SW 1271 (cell line): ENCODE data around the gene CCDC85A.

Experiments used
- DNase-seq, 2 experiments: peaks; one replicate each; lab custom pipeline; 2025; lab: John Stamatoyannopoulos, UW

Gene CCDC85A

DNA sequence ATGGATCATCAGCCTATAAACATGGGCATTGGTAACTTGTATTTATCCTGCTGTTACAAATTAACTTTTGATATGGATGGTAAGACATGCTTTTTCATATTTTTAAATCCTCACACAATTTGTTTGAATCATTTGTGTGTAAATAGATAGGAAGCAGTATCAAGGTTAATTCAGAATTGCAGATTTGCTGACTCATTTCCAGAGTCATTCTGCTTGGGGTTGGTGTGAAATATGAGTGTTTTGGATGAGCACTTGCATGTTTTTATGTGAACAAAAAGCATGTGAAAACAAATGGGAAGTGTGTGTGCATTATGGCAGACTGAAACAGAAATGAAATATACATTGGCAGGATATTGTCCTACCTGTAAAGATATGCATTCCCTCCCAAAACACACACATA is 11.8 kb downstream of the CCDC85A start:
- no peak for DNase-seq

DNA sequence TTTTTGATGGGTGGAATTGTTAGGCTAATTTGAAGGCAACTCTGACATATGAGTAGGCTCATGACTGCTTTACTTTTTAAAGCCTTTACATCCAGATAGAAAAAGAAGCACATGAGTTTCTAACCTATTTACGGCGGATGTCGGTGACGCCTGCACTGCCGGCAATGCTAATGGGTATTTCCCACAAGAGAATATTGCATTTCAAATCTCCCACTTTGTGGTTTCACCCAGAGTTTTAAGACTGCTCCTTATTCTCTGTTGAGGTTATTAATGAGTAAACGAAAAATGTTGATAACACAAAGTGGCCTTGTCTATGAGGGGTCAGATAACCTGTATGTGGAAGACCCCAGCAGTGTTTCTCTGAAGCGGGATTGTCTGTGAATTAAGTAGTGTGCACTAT is 14.0 kb downstream of the CCDC85A start:
- no peak for DNase-seq

DNA sequence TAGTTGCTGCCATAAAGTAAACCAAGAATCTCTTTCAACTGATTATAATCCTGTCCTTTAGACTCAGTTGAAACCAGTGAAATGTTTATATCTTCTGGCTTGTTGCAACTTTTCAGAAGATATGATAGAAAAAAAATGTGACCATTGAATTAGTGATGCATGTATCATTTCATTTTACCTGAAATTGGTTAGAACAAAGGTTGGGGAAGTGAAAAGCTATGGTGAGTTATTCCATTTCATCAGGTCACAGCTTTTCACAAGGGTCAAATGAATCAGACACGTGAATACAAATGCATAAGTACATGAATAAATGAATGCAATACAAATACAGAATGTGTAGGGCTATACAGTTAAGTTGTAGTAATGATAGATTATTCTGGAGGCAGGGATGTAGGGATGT is 15.1 kb downstream of the CCDC85A start:
- DNase-seq, result no peak

DNA sequence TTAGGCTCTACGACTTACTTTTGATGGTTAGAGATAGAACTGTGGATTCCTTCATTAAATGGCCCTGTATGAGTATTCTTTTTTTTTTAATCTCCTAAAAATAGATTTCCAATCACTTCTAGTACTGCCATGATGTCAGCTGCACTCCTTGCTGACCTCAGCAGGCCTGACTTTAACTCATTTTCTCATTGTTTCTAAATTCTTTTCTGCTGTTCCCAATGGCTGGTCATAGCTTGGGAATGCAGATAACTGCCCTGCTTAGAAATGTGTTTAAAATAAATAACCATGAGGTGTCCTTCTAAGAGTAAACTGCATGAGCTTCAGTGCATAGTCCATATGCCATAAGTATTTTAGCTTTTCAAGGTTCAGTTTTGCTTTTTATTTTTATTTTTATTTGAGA is 15.7 kb downstream of the CCDC85A start:
- no peak for DNase-seq

DNA sequence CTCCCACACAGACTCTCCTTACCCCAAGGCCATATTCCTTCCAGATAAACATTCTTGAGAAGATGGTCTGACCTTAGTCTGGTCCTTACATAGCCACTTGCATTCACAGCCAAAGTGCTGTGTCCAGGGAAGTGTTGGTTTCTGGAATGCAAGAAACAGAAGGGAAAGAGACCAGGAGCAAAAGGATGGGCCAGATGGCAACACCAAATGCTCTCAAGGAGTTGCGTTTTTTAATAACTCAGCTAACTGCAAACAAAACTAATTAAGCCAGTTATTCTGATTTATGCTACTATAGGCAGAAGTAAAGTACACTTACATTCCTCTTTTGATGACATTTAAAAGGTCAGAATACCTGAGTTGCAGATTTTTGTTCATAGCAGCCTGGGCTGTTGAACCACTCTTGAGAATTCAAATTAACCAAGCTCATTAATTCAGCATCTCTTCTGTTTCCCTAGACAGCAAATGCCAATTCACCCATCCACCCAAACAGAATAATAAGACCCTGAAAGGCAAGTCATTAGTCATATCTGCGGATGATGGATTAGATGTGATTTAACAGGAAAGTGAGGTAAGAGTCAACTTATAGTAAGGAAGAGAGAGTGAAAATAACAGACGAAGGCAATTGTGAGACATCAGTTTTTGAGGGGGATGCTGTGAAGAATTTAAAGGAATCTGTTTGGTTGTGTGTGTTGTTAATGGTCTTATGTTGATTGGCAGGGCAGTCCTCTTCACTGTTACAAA is 18.8 kb downstream of the CCDC85A start:
- no peak for DNase-seq

DNA sequence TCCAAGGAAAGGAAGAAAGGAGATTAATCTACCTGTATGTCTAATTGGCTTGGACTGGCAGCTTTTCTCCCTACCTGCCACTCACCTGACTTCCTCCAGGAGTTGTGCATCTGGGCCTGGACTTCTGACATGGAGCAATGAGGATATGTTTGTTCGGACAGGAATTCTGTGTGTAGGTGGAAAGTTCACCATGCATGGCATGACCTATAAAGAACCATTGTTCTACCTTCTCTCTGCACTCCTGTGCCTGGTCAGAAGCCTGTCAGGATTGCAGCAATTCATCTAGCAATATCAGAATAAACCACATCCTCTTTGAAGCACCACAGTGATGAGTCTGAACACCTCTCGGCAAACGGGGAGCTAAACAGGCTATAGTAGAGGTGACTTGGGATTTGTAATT is 20.8 kb downstream of the CCDC85A start:
- no peak for DNase-seq

DNA sequence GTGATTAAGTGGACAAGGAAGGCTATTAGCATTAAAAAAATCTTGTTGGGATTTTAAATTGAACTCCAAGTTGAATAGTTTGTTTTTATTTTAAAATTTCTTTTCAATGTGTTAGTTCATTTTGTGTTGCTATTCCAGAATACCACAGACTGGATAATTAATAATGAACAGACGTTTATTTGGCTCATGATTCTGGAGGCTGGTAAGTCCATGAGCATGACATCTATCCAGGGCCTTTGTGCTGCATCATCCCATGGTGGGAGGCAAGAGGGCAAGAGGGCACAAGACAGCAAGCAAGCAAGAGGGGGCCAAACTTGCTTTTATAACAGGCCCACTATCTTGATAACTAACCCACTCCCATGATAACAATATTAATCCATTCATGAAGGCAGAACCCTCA is 22.5 kb downstream of the CCDC85A start:
- no peak for DNase-seq

DNA sequence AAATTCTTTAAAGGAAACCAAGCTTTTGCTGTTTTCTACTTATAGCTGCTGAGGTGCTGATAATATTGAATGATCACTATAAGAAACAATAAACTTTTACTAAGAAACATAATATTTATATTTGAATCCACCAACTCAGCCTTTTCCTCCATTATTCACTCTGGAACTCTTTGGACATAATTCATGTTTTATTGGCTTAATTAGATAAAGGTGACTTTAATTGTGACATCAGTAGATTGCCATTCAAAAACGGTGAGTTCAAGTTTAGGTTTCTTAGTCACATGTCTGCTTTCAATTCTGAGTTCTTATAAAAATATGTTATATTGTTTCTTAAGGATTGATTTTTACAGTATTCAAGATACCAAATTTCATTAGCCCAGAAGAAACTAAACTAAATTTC is 24.0 kb downstream of the CCDC85A start:
- DNase-seq, result no peak

DNA sequence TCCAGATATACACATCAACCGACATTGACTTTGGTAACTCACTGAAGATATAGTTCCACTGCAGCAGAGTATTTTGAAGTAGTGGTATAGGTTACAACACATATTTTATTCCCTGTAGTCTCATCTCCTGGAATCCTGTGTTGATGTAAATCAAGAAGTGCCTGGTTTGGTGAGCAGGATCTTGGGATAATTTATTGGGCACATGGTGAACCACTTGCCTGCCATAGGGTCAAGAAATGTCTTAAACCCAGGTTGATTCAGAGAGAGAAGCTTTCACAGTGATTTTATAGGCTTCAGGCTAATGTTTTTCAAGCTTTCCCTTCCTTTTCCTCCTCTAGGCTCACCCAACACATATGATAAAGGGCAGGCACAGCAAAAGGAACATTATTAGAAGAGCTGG is 24.6 kb downstream of the CCDC85A start:
- DNase-seq, result no peak

DNA sequence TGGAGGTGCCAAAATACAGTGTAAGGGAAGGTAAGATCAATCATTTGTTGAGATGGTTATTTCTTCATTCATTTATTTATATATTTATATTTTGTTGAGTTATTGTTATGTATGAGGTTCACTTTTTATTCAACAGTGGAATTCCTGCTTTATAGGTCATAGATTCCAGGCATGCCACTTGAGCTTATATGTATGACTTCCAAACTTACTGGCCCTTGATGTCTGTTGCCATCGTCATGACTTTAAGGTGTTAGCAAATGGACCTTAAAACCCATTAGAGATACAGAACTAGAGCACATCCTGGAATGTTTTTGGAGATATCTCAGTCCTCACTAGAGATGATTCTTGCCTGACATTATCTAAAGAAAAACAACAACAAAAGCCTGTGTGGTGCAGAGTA is 25.9 kb downstream of the CCDC85A start:
- DNase-seq, result no peak

DNA sequence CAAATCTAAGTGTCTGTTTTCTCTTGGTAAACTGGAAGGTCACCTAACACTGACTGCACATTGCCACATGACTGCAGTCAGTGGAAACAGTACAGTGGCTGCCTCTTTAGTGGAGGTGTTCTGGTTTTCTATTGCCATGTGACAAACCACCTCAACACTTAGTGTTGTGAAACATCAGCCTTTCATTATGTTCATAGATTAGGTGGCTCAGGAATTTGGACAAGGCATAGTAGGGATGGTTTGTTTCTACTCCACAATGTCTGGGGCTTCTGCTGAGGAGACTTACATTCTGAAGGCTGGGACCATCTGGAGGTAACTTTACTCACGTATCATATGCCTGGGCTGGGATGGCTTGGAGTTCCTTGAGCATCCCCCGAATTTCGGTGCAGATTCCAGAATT is 26.5 kb downstream of the CCDC85A start:
- no peak for DNase-seq

DNA sequence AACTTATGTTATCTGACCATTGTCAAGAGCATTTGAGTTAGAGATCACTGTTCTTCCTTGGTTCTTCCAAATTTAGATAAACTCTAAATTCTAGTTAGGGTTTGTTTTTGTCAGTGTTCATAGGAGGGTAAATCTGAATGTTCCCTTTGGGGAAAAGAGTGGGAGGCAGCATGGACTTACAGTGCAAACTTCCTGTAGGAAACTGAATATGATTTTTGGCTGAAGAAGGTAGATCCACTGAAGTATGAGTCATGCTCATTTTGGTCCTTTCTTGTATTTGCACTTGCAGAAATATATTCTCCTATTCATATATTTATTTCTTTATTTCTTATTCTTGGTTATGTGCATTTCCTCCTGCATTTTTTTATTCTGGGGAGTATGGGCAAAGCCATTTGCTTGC is 27.3 kb downstream of the CCDC85A start:
- no peak for DNase-seq

DNA sequence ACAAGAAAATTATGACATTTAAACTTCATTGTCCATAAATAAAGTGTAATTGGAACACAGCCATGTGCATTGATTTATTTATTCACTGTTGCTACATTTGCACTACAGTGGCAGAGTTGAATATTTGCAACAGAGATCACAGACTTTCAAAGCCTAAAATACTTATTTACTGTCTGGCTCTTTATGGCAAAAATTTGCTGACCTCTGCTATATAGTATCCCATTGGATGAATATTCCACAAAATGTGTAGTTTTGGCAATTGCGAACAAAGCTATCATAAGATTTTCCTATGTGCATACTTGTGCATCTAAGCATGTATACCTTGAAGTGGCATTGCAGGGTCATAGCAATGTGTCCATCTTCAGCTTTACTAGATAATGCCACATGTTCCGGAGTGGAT is 32.1 kb downstream of the CCDC85A start:
- DNase-seq, result no peak

DNA sequence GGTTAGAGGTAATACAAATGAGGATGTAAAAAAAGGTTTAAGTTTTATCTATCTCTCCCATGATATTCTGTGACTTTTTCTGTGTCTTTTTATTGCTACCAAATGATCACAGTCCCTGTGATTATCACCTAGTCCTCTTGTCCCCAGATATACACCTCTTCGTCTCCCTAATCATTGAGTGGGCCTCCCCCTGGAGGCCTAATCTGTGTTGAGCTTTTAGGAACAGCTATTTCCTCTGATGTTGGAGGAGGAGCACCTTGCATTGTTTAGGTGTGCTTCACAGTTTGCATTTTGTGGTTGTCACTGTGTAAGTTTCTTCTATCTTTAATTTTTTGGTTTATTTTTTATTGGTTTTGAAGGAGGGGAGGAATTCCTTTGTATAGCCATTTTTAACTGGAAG is 33.3 kb downstream of the CCDC85A start:
- DNase-seq, result no peak

DNA sequence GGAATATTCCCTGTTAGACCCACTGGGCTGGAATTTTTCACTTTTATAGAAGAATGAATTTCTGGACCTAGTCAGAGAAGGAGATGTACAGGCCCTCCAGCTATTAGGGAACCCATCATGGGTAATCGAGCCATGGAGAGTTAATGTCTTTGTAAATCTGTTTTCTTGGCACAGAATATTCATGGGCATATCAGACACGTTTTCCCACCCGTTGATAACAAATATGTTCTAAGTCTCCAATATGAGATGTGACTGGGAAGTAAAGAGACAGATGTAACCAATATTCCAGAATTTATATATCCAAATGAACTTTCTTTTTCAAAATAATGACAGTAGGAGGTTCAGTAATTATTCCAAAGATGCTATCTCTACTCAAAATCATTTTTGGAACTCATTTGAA is 38.7 kb downstream of the CCDC85A start:
- DNase-seq, result no peak

DNA sequence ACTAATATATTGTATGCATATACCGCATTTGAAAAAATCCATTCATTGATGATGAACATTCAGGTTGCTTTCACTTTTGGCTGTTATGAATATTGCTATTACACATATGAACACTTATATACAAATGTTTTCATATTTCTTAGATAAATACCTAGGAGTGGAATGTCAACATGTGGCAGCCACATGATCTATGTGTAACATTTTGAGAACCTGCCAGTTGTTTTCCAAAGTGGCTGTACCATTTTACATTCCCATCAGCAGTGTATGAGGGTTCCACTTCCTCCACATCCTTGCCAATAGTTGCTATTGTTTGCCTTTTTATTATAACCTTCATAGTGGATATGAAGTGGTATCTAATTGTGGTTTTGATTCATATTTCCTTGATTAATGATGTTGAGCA is 40.5 kb downstream of the CCDC85A start:
- DNase-seq, result no peak

DNA sequence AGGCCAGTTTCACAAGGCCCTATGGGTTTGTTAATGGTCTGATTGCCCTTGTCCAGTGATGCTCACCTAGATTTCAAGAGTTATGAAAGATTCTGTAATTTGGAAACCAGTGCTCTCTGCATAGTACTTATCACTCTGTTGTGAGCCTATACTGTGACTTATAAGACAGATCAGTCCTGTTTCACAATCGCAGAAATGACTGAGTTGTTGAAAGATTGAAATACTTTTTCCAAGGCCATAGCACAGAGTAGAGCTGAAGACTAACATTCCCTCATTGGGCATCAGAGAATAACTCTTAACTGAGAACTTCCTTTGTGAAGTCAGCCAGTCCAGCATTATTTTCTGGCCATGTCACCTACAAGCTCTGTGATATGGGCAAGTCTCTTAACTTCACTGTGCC is 44.0 kb downstream of the CCDC85A start:
- DNase-seq, result no peak

DNA sequence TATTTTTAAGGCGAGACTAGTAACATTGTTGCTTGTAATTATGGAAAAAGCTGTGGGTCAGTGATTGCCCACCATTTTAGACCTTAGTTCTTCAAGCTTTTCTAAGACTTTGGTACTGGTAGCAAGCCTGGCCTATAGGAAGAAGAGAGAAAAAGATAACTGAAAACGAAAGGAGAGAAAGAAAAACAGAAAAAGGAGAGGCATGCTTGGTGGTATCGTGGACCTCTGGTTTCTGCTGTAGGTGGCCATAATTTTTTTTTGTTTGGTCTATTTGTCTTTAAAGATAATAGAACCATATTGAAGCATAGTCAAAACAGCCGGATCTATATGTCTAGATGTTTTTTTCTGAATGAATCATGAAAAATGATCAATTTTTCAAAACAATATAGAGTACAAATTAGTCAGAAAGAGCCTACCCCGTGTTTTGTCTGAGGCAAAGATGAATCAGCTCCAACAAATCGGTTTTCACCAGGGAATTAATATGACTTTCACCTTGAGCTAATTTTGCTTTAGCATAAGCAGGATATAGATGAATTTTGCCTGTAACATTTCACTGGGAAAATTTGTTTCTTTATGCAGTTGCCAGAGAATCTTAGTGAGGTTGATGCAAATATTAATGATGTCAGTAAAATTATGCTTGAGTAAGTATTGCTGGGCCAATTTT is 45.7 kb downstream of the CCDC85A start:
- no peak for DNase-seq

DNA sequence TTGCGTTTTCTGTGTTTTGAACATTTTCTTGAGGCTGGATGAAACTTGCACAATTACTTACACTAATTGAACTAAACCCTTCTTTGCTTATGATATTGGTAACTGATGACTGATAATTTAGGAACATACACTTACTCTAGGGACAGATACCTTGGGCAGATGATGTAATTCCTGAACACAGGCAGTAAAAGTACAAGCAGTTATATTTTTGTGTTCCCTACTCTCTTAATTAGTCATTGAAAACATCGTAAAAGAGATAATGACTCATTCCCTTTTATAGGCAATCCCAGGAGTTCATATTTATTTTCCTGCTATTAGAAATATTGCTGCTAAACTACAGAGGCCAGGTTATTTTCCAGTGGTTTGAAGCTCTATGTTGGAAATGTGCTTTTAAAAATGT is 46.4 kb downstream of the CCDC85A start:
- no peak for DNase-seq

DNA sequence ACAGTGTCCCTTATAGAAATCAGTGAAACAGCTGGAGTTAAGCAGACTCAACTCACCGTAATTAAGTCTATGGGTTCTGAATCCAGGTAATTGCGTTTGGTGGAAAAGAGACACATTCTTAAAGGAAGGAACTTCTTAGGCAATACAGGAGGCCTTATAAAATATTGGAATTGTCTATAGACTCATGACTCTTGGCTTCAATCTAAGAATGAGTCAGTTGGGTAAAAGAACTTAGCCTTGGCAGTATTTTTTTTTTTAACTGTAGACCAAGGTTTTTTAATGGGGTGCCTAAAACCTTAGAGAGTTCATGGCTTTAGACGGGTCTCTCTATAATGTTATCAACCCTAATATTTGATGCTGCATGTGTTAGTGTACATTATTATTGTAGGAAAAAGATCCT is 47.6 kb downstream of the CCDC85A start:
- DNase-seq, result no peak

DNA sequence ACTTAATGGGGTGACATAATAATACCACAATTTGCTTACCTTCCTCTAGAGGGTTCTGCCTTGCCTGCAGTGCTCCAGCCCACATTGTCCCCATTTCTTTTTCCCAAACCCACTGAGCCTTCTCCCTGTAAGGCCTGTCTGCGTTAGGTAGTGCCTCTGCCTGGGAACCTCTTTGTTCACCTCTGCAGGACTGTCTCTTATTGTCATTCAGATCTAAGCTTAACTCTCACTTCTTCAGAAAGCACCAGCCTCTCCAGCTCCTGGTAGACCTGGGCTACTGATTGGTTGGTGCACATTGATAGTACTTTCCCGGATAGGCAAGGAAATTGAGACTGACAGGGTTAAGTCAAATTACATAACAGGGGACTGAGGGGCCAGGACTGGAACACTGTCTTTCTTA is 49.1 kb downstream of the CCDC85A start:
- no peak for DNase-seq

DNA sequence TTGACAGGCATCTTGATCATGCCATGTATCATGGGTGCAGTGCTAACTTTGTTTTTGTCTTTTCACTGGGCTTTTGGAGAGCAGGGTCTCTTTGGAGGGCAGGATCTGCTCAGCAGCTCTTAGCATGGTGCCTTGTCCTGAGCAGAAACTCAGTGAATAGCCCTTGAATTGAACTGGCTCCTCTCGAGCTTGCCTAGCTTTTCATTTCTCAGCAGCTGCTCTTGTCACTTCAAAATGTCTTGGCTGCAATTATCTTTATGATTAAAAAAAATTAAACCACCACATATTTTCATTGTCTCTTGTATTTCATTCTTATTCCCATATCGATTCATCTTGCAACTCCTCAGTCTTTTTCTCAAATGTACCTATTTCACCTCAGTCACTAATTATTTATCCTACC is 50.5 kb downstream of the CCDC85A start:
- DNase-seq, result no peak

DNA sequence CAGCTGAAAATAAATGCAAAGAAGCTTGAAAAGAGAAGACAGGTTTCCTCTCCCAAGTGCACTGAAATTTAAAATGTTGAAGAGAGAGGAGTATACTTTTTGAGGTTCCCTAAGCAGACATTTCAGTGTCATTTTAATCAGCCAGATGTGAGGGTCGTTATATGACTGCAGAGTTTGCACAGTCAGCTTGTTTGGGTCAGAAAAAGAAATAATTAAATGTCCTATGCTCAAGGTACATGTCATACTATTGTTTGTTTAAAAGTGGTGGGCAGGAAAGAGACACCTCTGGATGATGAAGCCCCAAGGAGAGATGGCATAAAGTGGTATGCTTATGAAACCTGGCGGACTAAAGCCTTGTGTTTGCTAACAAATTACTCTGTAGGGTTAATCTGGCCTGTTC is 55.2 kb downstream of the CCDC85A start:
- DNase-seq, result no peak

DNA sequence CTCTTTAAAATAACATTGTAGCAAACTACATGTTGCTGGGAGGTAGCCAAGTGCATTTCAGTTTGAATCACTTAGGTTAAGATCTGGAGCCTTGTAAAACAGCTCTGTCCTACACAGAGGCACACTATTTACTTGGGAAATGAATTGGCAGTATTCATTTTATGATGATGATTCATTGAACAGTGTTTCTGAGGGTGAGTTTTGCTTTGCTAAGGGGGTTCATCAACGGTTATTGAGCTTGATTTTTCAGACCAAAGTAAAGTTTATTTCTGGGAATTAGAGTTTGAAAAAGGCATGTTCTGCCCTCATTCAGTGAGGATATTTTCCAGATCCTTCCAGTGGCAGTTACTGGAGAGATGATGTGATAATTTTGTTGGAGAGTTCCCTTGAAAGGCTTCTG is 55.6 kb downstream of the CCDC85A start:
- no peak for DNase-seq
